ENCODE data around the gene ZNF83.

ZNF83 gene

DNA sequence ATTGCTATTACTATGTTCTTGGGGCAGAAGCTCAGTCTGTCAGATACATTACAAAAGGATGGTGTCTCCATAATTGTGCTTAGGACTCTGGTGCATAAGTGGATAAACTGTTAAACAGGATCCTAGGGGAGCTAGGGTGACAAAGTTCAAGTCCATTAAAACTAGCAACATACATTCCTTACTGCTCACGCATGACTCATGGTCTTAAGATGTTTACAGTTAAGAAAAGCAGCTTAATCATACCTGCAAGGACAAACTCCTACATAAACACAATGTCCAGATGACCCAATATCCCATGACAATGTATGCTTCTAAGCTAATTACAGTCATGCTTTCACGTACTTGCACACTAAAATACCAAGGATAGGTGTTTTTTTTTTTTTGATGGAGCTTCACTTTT lies 71.6 kb downstream of the ZNF83 start:
- DNase-seq, result peak; percentile 2

DNA sequence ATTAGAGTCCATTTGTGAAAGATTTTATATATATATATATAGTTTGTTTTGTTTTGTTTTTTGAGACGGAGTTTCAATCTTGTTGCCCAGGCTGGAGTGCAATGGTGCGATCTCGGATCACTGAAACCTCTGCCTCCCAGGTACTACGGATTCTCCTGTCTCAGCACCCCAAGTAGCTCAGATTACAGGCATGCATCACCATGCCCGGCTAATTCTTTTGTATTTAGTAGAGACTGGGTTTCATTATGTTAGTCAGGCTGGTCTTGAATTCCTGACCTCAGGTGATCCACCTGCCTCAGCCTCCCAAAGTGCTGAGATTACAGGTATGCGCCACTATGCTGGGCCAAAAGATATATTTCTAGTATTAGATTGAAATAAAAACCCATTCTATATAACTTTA lies 72.0 kb downstream of the ZNF83 start:
- no peak for DNase-seq
